Lower leg skin (tissue), 3 donors: ENCODE data around the gene CPSF4L.

Source experiments
- POLR2A ChIP-seq, 2 donors: fragments of 450-650 bp; IDR thresholded peaks; one replicate each; pipeline ENCODE4 v1.6.1; 2016 to 2017; ENCODE audit warnings: antibody characterized with exemption in 2 of 2, mild to moderate bottlenecking in 1 of 2, moderate library complexity in 1 of 2
- TF ChIP-seq, protein P1 (sequence below), 3 donors: fragments of 450-650 bp; IDR thresholded peaks; one replicate each; pipeline ENCODE4 v1.5.1; 2016; ENCODE audit warnings: antibody characterized with exemption in 3 of 3, mild to moderate bottlenecking in 3 of 3, moderate library complexity in 2 of 3

DNA sequence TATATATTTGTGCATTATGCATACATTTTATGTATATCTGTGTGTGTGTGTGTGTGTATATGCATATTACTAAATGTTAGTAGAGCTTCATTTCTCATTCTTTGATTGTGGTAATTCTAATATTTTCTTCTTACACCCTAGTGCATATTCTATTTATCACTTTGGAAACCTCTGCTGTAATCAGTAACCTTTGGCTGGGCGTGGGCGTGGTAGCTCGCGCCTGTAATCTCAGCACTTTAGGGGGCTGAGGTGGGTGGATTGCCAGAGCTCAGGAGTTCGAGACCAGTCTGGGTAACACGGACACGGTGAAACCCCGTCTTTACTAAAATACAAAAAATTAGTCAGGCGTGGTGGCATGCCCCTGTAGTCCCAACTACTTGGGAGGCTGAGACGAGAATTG lies 26.9 kb downstream of the CPSF4L start:
- TF ChIP-seq POLR2A (IDR thresholded peaks at IDR 0.05): no peak
- TF ChIP-seq, protein P1, sequence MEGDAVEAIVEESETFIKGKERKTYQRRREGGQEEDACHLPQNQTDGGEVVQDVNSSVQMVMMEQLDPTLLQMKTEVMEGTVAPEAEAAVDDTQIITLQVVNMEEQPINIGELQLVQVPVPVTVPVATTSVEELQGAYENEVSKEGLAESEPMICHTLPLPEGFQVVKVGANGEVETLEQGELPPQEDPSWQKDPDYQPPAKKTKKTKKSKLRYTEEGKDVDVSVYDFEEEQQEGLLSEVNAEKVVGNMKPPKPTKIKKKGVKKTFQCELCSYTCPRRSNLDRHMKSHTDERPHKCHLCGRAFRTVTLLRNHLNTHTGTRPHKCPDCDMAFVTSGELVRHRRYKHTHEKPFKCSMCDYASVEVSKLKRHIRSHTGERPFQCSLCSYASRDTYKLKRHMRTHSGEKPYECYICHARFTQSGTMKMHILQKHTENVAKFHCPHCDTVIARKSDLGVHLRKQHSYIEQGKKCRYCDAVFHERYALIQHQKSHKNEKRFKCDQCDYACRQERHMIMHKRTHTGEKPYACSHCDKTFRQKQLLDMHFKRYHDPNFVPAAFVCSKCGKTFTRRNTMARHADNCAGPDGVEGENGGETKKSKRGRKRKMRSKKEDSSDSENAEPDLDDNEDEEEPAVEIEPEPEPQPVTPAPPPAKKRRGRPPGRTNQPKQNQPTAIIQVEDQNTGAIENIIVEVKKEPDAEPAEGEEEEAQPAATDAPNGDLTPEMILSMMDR (IDR thresholded peaks at IDR 0.05): no peak
